HG03520 (cell line): Measurements from ENCODE around the gene THTPA.
A peak's percentile ranks its signal among the peaks of the same experiment; 100 is the strongest.

Experiments
- ATAC-seq: cut with Tn5 transposase; IDR thresholded peaks from one replicate; pipeline ENCODE4 v1.9.1; 2021; ENCODE audit warnings: mild to moderate bottlenecking, moderate library complexity; ENCODE audit not compliant: unreplicated experiment

Gene THTPA

GRCh38 chr14:23550812-23551265, 5.2 kb upstream of the THTPA start:
- no peak for ATAC-seq

- peak; percentile 25 for ATAC-seq
These were observed 4.6 kb upstream of the THTPA start, which contains the start of gene ZFHX2 for GRCh38 chr14:23551266-23552028. ZFHX2 (minus strand) TSS chr14:23551765; CDS start chr14:23535325, 16,440 bp downstream.

GRCh38 chr14:23555533-23555881, 564 bp upstream of the THTPA start:
- no peak for ATAC-seq

- ATAC-seq = no peak
These were observed 799 bp downstream of the THTPA start for GRCh38 chr14:23556700-23557440.

- no peak for ATAC-seq
These were observed 1.4 kb downstream of the THTPA start for GRCh38 chr14:23557521-23557920.

- no peak for ATAC-seq
These were observed 1.9 kb downstream of the THTPA start for GRCh38 chr14:23557946-23558345.

GRCh38 chr14:23558346-23559009, 2.4 kb downstream of the THTPA start:
- ATAC-seq = no peak

GRCh38 chr14:23559010-23559925, 3.2 kb downstream of the THTPA start:
- ATAC-seq = no peak

GRCh38 chr14:23559926-23560520, 4.0 kb downstream of the THTPA start:
- no peak for ATAC-seq

GRCh38 chr14:23561259-23561658, 5.2 kb downstream of the THTPA start:
- ATAC-seq = no peak

GRCh38 chr14:23561873-23562821, 6.1 kb downstream of the THTPA start:
- no peak for ATAC-seq

GRCh38 chr14:23562822-23563472, 6.9 kb downstream of the THTPA start:
- ATAC-seq = no peak

GRCh38 chr14:23563473-23564180, 7.6 kb downstream of the THTPA start:
- ATAC-seq = no peak

- ATAC-seq = no peak
These were observed 8.2 kb downstream of the THTPA start for GRCh38 chr14:23564181-23564812.

- ATAC-seq = no peak
These were observed 8.8 kb downstream of the THTPA start for GRCh38 chr14:23564876-23565275.

GRCh38 chr14:23565626-23566025, 9.6 kb downstream of the THTPA start:
- no peak for ATAC-seq

- no peak for ATAC-seq
These were observed 10.2 kb downstream of the THTPA start for GRCh38 chr14:23566112-23566777.
